Measurements from ENCODE around the gene DOCK11. TPM values are rescaled to one million over a fixed set of nuclear protein-coding genes. Genes with fewer than 3 reads are reported as not detected.

The DOCK11 gene
- total and polyA plus RNA-seq, 2 donors (not counting 1 experiment from before 2014, with no cell fraction given), result 40.1 to 85.3 TPM

- Histone ChIP-seq H3K27me3 (ENCODE audit: control insufficient read depth, insufficient read depth, low read length) (no peaks in the 10 kb centered on the region), H3K27ac (ENCODE audit: insufficient read depth, low read length) (no peak overlapping the region), H3K79me2 (ENCODE audit: control insufficient read depth, insufficient read depth, low read length) (peaks cover 8% of the 10 kb centered on the region), H3K9me3 (ENCODE audit: control insufficient read depth, insufficient read depth, low read depth, low read length) (no peaks in the 10 kb centered on the region), H3K9ac (ENCODE audit: insufficient read depth, low read length) (no peak overlapping the region), H3K36me3 (ENCODE audit: control insufficient read depth, insufficient read depth, low read length) (no peaks in the 10 kb centered on the region), H3K4me3 (replicated peaks in 1 of 4; ENCODE audit: control extremely low read depth in 1 of 4, insufficient read depth in 1 of 4, low read depth in 3 of 4, low read length in 4 of 4) (no peak overlapping the region), H3K4me1 (ENCODE audit: control insufficient read depth, extremely low read depth, insufficient read depth, low read length) (peaks cover 8% of the 10 kb centered on the region), H3K4me2 (ENCODE audit: extremely low read depth, insufficient read depth, low read length) (no peak overlapping the region), H2AFZ (ENCODE audit: low read length) (no peak overlapping the region), H4K20me1 (ENCODE audit: control insufficient read depth, extremely low read depth, insufficient read depth, low read length) (no peaks in the 10 kb centered on the region)
- DNase-seq (ENCODE audit: low read depth in 2 of 2), result no peak
- no peak for TF ChIP-seq EZH2 (IDR thresholded peaks at IDR 0.05; ENCODE audit: low read length, missing control alignments)
- no peak for TF ChIP-seq CTCF (conservative IDR thresholded peaks at IDR 0.05 in 1 of 2, IDR thresholded peaks at IDR 0.05 in 1 of 2; ENCODE audit: low read depth in 1 of 2, low read length in 2 of 2)
Measured at GRCh38 chrX:118538386-118538785, 42.8 kb downstream of the DOCK11 start.

GRCh38 chrX:118540342-118540741, 44.7 kb downstream of the DOCK11 start:
- Histone ChIP-seq H3K27ac (ENCODE audit: insufficient read depth, low read length) (no peak overlapping the region), H3K36me3 (ENCODE audit: control insufficient read depth, insufficient read depth, low read length) (no peaks in the 10 kb centered on the region), H3K9me3 (ENCODE audit: control insufficient read depth, insufficient read depth, low read depth, low read length) (no peaks in the 10 kb centered on the region), H3K4me2 (ENCODE audit: extremely low read depth, insufficient read depth, low read length) (no peak overlapping the region), H3K79me2 (ENCODE audit: control insufficient read depth, insufficient read depth, low read length) (peaks cover 4% of the 10 kb centered on the region), H2AFZ (ENCODE audit: low read length) (no peak overlapping the region), H3K4me3 (replicated peaks in 1 of 4; ENCODE audit: control extremely low read depth in 1 of 4, insufficient read depth in 1 of 4, low read depth in 3 of 4, low read length in 4 of 4) (no peak overlapping the region), H3K27me3 (ENCODE audit: control insufficient read depth, insufficient read depth, low read length) (no peaks in the 10 kb centered on the region), H4K20me1 (ENCODE audit: control insufficient read depth, extremely low read depth, insufficient read depth, low read length) (no peaks in the 10 kb centered on the region), H3K9ac (ENCODE audit: insufficient read depth, low read length) (no peak overlapping the region), H3K4me1 (ENCODE audit: control insufficient read depth, extremely low read depth, insufficient read depth, low read length) (peaks cover 8% of the 10 kb centered on the region)
- DNase-seq (ENCODE audit: low read depth in 2 of 2), result no peak
- TF ChIP-seq EZH2 (IDR thresholded peaks at IDR 0.05; ENCODE audit: low read length, missing control alignments), result no peak
- TF ChIP-seq CTCF (conservative IDR thresholded peaks at IDR 0.05 in 1 of 2, IDR thresholded peaks at IDR 0.05 in 1 of 2; ENCODE audit: low read depth in 1 of 2, low read length in 2 of 2), result no peak

DNA sequence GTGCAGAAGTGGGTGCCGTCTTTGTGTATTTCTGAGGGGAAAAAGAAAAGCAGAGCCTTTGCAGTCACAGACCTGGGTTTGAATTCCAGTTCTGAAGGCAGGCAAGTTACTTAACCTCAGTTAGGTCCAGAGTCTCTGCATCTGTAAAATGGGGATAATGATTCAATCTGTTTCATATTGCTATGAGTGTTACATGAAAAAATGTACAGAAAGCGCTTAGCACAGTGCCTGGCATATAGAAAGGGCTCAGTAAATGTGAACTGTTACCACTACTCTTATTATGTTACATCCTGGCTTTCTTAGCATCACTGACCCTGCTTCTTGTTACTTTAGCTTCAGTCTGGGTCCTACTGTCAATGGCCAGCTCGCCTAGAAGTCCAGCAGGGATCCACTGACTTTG, 45.9 kb downstream of the DOCK11 start:
- H3K27me3 ChIP-seq (ENCODE audit: control insufficient read depth, insufficient read depth, low read length), result no peaks in the 10 kb centered on the region
- H3K4me3 ChIP-seq (replicated peaks in 1 of 4; ENCODE audit: control extremely low read depth in 1 of 4, insufficient read depth in 1 of 4, low read depth in 3 of 4, low read length in 4 of 4), result no peak overlapping the region
- H3K79me2 ChIP-seq (ENCODE audit: control insufficient read depth, insufficient read depth, low read length), result peaks cover 3% of the 10 kb centered on the region
- no peak overlapping the region for H3K27ac ChIP-seq (ENCODE audit: insufficient read depth, low read length)
- DNase-seq (ENCODE audit: low read depth in 2 of 2), result no peak
- no peak overlapping the region for H3K9ac ChIP-seq (ENCODE audit: insufficient read depth, low read length)
- peaks cover 8% of the 10 kb centered on the region for H3K4me1 ChIP-seq (ENCODE audit: control insufficient read depth, extremely low read depth, insufficient read depth, low read length)
- no peak overlapping the region for H2AFZ ChIP-seq (ENCODE audit: low read length)
- H3K36me3 ChIP-seq (ENCODE audit: control insufficient read depth, insufficient read depth, low read length), result no peaks in the 10 kb centered on the region
- no peak overlapping the region for H3K4me2 ChIP-seq (ENCODE audit: extremely low read depth, insufficient read depth, low read length)
- no peaks in the 10 kb centered on the region for H3K9me3 ChIP-seq (ENCODE audit: control insufficient read depth, insufficient read depth, low read depth, low read length)
- H4K20me1 ChIP-seq (ENCODE audit: control insufficient read depth, extremely low read depth, insufficient read depth, low read length), result no peaks in the 10 kb centered on the region
- TF ChIP-seq CTCF (conservative IDR thresholded peaks at IDR 0.05 in 1 of 2, IDR thresholded peaks at IDR 0.05 in 1 of 2; ENCODE audit: low read depth in 1 of 2, low read length in 2 of 2), result no peak
- TF ChIP-seq EZH2 (IDR thresholded peaks at IDR 0.05; ENCODE audit: low read length, missing control alignments), result no peak

Data from fibroblast of lung (primary cell).